ENCODE data around the gene TMEM238. TPM values are rescaled to one million over a fixed set of nuclear protein-coding genes. Genes with fewer than 3 reads are reported as not detected.

Gene TMEM238
- total and polyA plus RNA-seq, 2 donors (not counting 3 experiments of a cell fraction or from before 2014, with no cell fraction given), result 0.18 to 0.35 TPM

- intact Hi-C loops (cut with micrococcal nuclease), result no loop called here
- Histone ChIP-seq H3K9me3 (replicated peaks; ENCODE audit: control insufficient read depth, insufficient read depth, low read length) (no peaks in the 10 kb centered on the region), H3K4me3 (replicated peaks in 1 of 3; ENCODE audit: insufficient read depth in 1 of 3, low read depth in 1 of 3, low read length in 3 of 3) (no peak overlapping the region), H3K27ac (ENCODE audit: insufficient read depth, low read depth, low read length) (no peak overlapping the region), H3K4me1 (ENCODE audit: control insufficient read depth, extremely low read depth, insufficient read depth, low read length) (peaks cover 20% of the 10 kb centered on the region), H2AFZ (ENCODE audit: low read depth, low read length) (no peak overlapping the region), H3K36me3 (ENCODE audit: control insufficient read depth in 2 of 2, extremely low read depth in 1 of 2, insufficient read depth in 2 of 2, low read length in 2 of 2) (peaks cover 14 to 30% of the 10 kb centered on the region in 2 experiments), H3K9ac (replicated peaks; ENCODE audit: extremely low read depth, insufficient read depth, low read length) (no peak overlapping the region), H3K9me1 (replicated peaks; ENCODE audit: control insufficient read depth, extremely low read depth, insufficient read depth, low read length) (no peaks in the 10 kb centered on the region), H4K20me1 (replicated peaks; ENCODE audit: control insufficient read depth, extremely low read depth, insufficient read depth, low read length) (peaks cover 4% of the 10 kb centered on the region), H3K4me2 (ENCODE audit: insufficient read depth, low read length) (no peak overlapping the region), H3K27me3 (ENCODE audit: control insufficient read depth in 2 of 2, insufficient read depth in 2 of 2, low read length in 2 of 2) (no peaks in the 10 kb centered on the region), H3K79me2 (ENCODE audit: control insufficient read depth, insufficient read depth, low read length) (peaks cover 37% of the 10 kb centered on the region)
- dilution Hi-C loops (cut with MboI; ENCODE audit: extremely low pct_ligation_motif_present, low sequenced_read_pairs), result no loop called here
- FAIRE-seq (peak; percentile 12), DNase-seq (ENCODE audit: low read depth, low spot score) (no peak)
- POLR2A ChIA-PET, result interaction anchor here (1.0 to 1.4 kb wide), 2 partner anchors 17 kb away, joined by 4 to 5 read pairs; partner anchors contain the start of gene UBE2S
- TF ChIP-seq POLR2AphosphoS5 (IDR thresholded peaks at IDR 0.05; ENCODE audit: insufficient read depth, low read depth, low read length), result peak; percentile 55
- TF ChIP-seq, protein P1, sequence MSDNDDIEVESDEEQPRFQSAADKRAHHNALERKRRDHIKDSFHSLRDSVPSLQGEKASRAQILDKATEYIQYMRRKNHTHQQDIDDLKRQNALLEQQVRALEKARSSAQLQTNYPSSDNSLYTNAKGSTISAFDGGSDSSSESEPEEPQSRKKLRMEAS (IDR thresholded peaks at IDR 0.05; ENCODE audit: insufficient read depth, insufficient read length), result no peak
- peak; percentile 66 for TF ChIP-seq POLR2A (IDR thresholded peaks at IDR 0.05; ENCODE audit: low read depth, low read length)
- CTCF ChIA-PET, result interaction anchor here (0.5 kb wide), 1 partner anchor 55 kb away, joined by 3 read pairs; no protein-coding TSS in a partner anchor
- no TSS peak for BruUV-seq (replicated peaks)
Measured at GRCh38 chr19:55391191-55391670, 7.1 kb upstream of the TMEM238 start.

GRCh38 chr19:55390461-55390880 lies 6.4 kb upstream of the TMEM238 start:
- no TSS peak for BruUV-seq (replicated peaks)
- intact Hi-C loops (cut with micrococcal nuclease), result no loop called here
- H3K4me3 ChIP-seq (replicated peaks in 1 of 3; ENCODE audit: insufficient read depth in 1 of 3, low read depth in 1 of 3, low read length in 3 of 3), result no peak overlapping the region
- peaks cover 14 to 30% of the 10 kb centered on the region in 2 experiments for H3K36me3 ChIP-seq (ENCODE audit: control insufficient read depth in 2 of 2, extremely low read depth in 1 of 2, insufficient read depth in 2 of 2, low read length in 2 of 2)
- DNase-seq (ENCODE audit: low read depth, low spot score) (no peak), FAIRE-seq (peak; percentile 18)
- no peaks in the 10 kb centered on the region for H3K9me1 ChIP-seq (replicated peaks; ENCODE audit: control insufficient read depth, extremely low read depth, insufficient read depth, low read length)
- H3K9ac ChIP-seq (replicated peaks; ENCODE audit: extremely low read depth, insufficient read depth, low read length), result no peak overlapping the region
- no peak overlapping the region for H3K4me2 ChIP-seq (ENCODE audit: insufficient read depth, low read length)
- H3K27me3 ChIP-seq (ENCODE audit: control insufficient read depth in 2 of 2, insufficient read depth in 2 of 2, low read length in 2 of 2), result no peaks in the 10 kb centered on the region
- no peak for TF ChIP-seq JUN (IDR thresholded peaks at IDR 0.05; ENCODE audit: borderline replicate concordance, insufficient read depth, insufficient read length, low read depth)
- no peak for TF ChIP-seq MYC (IDR thresholded peaks at IDR 0.05; ENCODE audit: low read depth, low read length)
- TF ChIP-seq EZH2 (IDR thresholded peaks at IDR 0.05; ENCODE audit: borderline replicate concordance, low read depth, low read length, severe bottlenecking), result no peak
- no peak for TF ChIP-seq GATA2 (IDR thresholded peaks at IDR 0.05; ENCODE audit: insufficient read depth, insufficient read length, low read depth, low read length)
- no peak for TF ChIP-seq CTCF (IDR thresholded peaks at IDR 0.05; ENCODE audit: extremely low read depth in 1 of 2, insufficient read depth in 1 of 2, low read depth in 1 of 2, low read length in 2 of 2)
- TF ChIP-seq FOS (IDR thresholded peaks at IDR 0.05; ENCODE audit: borderline replicate concordance, insufficient read depth, low read length), result no peak
- TF ChIP-seq, protein P1 (IDR thresholded peaks at IDR 0.05; ENCODE audit: insufficient read depth, insufficient read length), result no peak
- TF ChIP-seq POLR2A (IDR thresholded peaks at IDR 0.05; ENCODE audit: low read depth, low read length), result no peak
- no peak for TF ChIP-seq POLR2AphosphoS5 (IDR thresholded peaks at IDR 0.05; ENCODE audit: insufficient read depth, low read depth, low read length)
- peaks cover 41% of the 10 kb centered on the region for H3K79me2 ChIP-seq (ENCODE audit: control insufficient read depth, insufficient read depth, low read length)
- H3K4me1 ChIP-seq (ENCODE audit: control insufficient read depth, extremely low read depth, insufficient read depth, low read length), result peaks cover 20% of the 10 kb centered on the region
- dilution Hi-C loops (cut with MboI; ENCODE audit: extremely low pct_ligation_motif_present, low sequenced_read_pairs), result no loop called here
- no peak overlapping the region for H3K27ac ChIP-seq (ENCODE audit: insufficient read depth, low read depth, low read length)
- ChIA-PET POLR2A (interaction anchor here (0.6 to 1.4 kb wide), 2 partner anchors 17 to 247 kb away, joined by 3 to 5 read pairs; partner anchors contain the start of gene UBE2S), CTCF (interaction anchor here (1.1 to 1.9 kb wide), 2 partner anchors 89 to 98 kb away, joined by 3 to 8 read pairs; no protein-coding TSS in a partner anchor)
- peaks cover 4% of the 10 kb centered on the region for H4K20me1 ChIP-seq (replicated peaks; ENCODE audit: control insufficient read depth, extremely low read depth, insufficient read depth, low read length)
- H2AFZ ChIP-seq (ENCODE audit: low read depth, low read length), result no peak overlapping the region
- no peaks in the 10 kb centered on the region for H3K9me3 ChIP-seq (replicated peaks; ENCODE audit: control insufficient read depth, insufficient read depth, low read length)
